SKM-1 (cell line): ENCODE measurements around the gene DNAJC11.
"Not testable (repeated sequence)": the region's sequence is repeated elsewhere in the genome, so short reads cannot be mapped to it uniquely, and the experiment has no call there.

Source experiments
- DNase-seq: peaks from one replicate; lab custom pipeline; 2025; ENCODE audit not compliant: unreplicated experiment; lab: John Stamatoyannopoulos, UW

Gene DNAJC11

DNA sequence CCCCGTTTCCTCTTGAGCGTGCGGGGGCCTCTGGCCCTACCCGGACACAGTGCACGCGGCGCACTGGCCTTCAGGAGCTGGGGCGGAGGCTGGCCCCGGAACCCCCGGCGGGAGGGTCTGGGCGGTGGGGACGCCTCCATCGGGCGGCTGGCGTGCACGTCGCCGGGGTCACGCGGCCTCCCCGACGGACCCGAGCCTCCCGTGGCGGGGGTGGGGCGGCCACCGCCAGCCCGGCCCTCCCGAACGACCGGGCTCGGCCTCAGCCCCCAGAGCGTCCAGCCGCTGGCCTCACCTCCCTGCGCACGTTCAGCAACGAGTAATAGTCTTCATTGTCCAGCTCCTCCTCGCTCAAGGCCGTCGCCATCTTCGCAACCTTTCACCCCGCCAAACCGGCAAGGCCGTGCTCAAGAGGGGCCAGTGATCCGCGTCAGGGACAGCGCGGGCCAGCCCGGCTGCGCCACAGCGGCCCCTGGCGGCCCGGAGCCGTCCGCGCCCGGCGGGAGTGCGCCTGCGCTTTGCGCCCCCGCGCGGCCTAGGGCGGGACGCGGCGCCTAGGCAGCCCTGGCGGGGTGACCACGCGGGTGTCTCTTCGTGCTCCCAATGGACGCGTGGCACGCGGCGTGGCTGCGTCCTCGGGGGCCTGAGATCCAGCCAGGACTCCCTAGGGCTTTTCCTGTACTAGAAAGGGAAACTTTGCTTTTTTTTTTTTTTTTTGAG, at the start of gene DNAJC11:
Gene DNAJC11, minus strand, starts transcription at position 380 of the 717 bp plus-strand sequence. Its CDS starts 16 bp downstream, at position 364.
- peak; percentile 80 for DNase-seq

DNA sequence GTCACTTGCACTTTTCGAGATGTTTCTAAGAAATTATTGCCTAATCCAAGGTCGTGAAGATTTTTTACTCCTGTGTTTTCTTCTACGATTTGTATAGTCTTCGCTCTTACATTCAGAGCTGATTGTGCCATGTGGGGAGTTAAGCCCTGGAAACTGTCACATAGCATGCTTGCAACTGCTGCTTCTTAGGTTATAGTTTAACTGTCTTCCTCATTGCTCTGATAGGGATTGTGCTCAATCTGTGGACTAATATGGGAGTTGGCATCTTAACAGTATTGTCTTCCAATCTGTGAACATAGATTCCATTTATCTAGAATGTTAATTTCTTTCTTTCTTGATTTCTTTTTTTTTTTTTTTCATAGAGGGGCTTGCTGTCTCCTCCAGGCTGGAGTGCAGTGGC, 48.9 kb upstream of the DNAJC11 start:
- no peak for DNase-seq

- DNase-seq, result no peak
Measured at GRCh38 chr1:6747674-6748073, 46.1 kb upstream of the DNAJC11 start.

DNA sequence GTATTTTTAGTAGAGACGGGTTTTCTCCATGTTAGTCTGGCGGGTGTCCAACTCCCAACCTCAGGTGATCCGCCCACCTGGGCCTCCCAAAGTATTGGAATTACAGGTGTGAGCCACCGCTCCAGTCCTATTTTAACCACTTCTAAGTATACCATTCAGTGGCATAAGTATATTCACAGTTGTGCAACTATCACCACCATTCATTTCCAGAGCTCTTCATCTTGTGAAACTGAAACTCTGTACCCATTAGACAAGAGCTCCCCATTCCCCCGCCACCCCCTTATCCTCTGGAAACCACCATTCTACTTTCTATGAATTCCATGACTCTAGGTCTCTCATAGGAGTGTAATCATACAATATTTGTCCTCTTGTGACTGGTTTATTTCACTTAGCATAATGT, 43.5 kb upstream of the DNAJC11 start:
- no peak for DNase-seq

GRCh38 chr1:6743189-6744101, 41.8 kb upstream of the DNAJC11 start:
- DNase-seq, result peak; percentile 94

DNA sequence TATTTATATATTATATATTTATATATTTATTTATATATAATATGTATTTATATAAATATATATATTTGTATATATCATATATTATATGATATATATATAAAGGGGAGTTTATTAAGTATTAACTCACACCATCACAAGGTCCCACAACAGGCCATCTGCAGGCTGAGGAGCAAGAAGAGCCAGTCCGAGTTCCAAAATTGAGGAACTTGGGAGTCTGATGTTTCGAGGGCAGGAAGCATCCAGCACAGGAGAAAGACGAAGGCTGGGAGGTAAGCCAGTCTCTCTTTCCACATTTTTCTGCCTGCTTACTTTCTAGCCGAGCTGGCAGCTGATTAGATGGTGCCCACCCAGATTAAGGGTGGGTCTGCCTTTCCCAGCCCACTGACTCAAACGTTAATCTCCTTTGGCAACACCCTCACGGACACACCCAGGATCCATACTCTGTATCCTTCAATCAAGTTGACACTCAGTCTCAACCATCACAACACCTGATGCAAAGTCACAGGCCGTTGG, 41.1 kb upstream of the DNAJC11 start:
- DNase-seq, result not testable (repeated sequence)

- no peak for DNase-seq
Measured at GRCh38 chr1:6738987-6739676, 37.5 kb upstream of the DNAJC11 start.

GRCh38 chr1:6732942-6733341, 31.3 kb upstream of the DNAJC11 start:
- no peak for DNase-seq

DNA sequence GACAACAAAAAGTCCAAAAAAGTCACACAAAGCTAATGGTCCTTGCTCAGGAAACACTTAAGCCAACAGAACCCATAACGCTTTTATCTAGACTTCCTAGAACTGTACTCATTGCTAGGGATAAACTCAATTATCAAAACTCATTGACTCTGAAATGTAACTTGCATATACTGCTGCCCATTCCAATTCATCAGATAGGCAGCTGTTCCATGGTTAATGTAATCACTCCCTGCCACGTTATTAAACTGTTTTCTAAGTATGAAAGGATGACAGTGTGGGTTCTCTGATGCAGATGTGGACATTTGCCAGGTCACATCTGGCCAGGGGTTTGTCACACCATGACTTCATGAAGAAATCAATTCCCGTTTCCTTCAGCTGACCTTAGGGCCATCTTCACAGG, 30.3 kb upstream of the DNAJC11 start:
- no peak for DNase-seq

- no peak for DNase-seq
Measured at GRCh38 chr1:6730880-6731279, 29.3 kb upstream of the DNAJC11 start.

DNA sequence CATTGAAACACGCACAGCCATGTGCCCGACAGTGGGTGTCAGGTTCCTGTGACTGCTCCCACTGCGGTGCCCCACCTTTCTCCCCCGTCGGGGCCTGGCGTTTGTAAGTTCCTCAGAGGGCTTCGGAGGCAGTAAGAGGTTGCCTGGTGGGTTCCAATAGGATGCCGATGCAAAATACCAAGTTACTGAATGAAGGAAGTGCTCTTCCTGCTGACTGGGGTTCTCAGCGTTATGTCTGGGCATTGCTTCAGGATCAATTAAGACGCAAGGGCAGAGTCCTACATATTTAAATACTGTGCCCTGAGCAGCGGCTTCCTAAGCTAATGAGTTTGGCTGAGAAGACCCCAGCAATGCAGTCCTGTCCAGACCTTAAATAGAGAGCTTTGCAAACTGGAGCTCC, 28.9 kb upstream of the DNAJC11 start:
- DNase-seq, result no peak

- DNase-seq, result peak; percentile 69
Measured at GRCh38 chr1:6727535-6727934, 25.9 kb upstream of the DNAJC11 start.

- DNase-seq, result no peak
Measured at GRCh38 chr1:6726253-6726652, 24.6 kb upstream of the DNAJC11 start.

DNA sequence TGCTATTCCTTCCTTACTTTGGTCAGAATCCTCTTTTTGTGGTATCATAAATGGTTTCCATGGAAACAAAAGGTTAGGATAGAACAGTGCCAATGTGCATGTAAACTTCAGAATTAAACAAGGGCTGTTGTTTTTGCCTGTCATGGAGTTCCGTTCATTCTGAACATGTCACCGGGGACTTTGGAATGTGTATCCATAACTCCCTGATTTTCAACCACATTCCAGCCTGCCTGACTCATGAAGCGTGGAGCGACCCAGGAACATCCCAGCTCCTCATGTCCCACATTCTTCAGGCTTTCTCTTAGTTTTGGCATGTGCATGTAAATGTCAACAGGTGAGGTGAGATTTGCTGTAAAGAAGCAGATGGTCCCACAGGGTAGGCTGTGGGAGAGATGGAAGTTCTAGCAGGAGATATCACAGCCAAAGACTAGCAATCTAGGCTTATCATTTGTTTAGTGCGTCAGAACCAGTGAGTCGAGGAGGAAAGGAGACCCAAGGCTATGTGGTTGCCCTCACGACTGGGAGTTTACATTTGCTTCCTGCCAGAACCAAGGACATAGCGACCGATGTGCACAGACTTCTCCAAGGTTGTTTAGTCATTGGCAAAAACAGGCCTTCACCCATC, 23.0 kb upstream of the DNAJC11 start:
- no peak for DNase-seq

DNA sequence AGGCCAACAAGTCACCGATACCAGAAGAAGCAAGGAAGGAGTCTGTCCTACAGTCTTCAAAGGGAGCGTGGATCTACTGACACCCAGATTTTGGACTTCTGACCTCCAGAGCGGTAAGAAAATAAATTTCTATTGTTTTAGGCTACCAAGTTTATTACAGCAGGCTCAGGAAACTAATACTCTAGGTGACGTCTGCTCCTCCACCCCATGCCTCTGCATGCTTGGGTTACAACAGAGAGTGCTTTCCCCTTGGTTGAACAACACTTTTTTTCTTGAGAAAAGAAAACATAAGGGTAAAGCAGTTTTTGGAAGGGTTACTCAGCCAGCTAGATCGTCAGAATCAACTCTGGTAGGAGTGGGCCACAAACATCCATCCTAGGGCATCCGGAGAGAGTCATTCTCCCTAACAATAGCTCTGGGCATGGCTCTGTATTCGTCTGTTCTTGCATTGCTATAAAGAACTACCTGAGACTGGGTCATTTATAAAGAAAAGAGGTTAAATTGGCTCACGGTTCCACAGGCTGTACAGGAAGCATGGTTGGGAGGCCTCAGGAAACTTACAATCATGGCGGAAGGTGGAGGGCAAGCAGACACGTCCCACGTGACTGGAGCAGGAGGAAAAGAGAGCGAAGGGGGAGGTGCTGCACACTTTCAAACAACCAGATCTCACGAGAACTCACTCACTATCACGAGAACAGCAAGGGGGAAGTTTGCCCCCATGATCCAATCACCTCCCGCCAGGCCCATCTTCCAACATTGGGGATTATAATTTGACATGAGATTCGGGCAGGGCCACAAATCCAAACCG, 22.2 kb upstream of the DNAJC11 start:
- no peak for DNase-seq

DNA sequence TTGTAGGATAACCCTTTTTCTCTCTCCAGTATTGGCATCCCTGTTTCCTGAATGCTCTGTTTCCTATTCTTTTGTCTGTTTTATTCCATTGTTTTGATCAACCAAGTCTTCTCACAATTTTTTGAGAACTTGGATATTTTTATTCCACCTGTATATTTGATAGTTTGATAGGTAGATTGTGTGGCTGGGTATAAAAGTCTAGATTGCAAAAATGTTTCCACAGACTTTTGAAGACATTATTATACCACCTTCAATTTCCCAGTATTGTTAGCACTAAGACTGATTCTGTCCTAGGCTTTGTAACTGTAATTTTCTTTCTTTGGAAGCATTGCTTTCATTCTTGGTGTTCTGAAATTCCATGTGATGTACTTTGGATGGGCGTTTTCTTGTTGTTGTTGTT, 9.6 kb upstream of the DNAJC11 start:
- no peak for DNase-seq

DNA sequence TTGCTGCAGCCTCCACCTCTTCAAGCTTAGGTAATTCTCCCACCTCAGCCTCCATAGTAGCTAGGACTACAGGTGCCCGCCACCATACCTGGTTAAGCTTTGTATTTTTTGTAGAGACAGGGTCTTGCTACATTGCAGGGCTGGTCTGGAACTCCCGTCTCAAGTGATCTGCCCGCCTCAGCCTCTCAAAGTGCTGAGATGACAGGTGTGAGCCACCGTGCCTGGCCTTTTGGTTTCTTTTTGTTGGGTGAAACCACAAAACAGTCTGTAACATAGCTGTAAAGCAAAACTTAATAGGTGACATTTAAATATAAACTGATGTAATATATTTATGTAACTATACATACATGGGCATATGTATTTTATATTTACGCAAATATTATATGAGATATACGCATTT, 3.1 kb upstream of the DNAJC11 start:
- DNase-seq, result no peak

- no peak for DNase-seq
Measured at GRCh38 chr1:6703016-6703415, 1.4 kb upstream of the DNAJC11 start.

DNA sequence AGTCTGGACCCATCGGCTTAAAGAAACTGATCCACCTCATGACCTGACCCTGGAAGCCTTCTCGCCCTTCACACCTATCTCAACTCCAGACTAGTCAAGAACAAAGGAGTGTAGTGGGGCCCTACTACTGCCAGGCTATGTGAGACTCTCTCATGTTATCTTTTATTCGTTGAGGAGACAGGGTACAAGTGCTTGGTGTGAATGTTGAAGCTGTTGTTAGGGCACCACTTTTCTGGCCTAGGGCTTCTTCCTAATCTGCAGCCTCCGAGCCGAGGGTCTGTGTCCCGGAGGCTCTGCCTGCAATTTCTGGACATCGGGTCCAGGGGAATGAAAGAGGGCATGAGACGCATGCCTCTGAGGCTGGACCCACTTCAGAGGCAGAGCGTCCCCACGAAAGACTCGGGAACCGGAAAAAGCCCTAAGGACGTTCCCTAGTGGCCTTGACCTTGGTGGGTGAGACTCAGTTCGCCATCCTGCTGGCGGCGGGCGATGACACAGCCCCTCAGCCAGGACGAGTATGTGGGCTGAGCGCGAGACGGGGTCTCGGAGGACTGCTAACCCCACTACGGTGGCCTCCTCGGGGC, 671 bp downstream of the DNAJC11 start:
- DNase-seq, result no peak

DNA sequence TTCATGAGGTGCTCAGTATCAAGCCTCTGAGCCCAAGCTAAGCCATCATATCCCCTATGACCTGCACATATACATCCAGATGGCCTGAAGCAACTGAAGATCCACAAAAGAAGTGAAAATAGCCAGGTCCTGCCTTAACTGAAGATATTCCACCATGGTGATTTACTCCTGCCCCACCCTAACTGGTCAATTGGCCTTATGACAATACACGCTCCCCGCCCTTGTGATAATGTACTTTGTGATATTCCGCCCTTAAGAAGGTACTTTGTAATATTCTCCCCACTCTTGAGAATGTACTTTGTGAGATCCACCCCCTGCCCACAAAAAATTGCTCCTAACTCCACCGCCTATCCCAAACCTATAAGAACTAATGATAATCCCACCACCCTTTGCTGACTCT, 1.7 kb downstream of the DNAJC11 start:
- DNase-seq, result not testable (repeated sequence)
